H9 (cell line): ENCODE data around the gene PDIA2. TPM values are rescaled to one million over a fixed set of nuclear protein-coding genes. Genes with fewer than 3 reads are reported as not detected.

Experiments
- DNase-seq: peaks from one replicate; pipeline ENCODE4 v3.0.0-alpha.2; 2017
- H2AFZ ChIP-seq: one replicate; pipeline ENCODE4 v1.6.1; 2013; ENCODE audit warnings: mild to moderate bottlenecking, low read length, control low read depth, moderate library complexity
- H2AK5ac ChIP-seq: 2 replicates; pipeline ENCODE4 v1.6.1; 2013; ENCODE audit warnings: low read length, control low read depth, mixed read lengths; ENCODE audit not compliant: insufficient read length
- H2BK120ac ChIP-seq: one replicate; pipeline ENCODE4 v1.6.1; 2013; ENCODE audit warnings: low read depth, mild to moderate bottlenecking, low read length, control low read depth, inconsistent platforms; ENCODE audit not compliant: poor library complexity, severe bottlenecking
- H2BK12ac ChIP-seq: 2 replicates; pipeline ENCODE4 v1.6.1; 2013; ENCODE audit warnings: low read length, control low read depth, mixed read lengths, low read depth; ENCODE audit not compliant: insufficient read length
- H2BK15ac ChIP-seq: 2 replicates; pipeline ENCODE4 v1.6.1; 2013; ENCODE audit warnings: low read depth, low read length, control low read depth
- H2BK20ac ChIP-seq: one replicate; pipeline ENCODE4 v1.6.1; 2013; ENCODE audit warnings: low read depth, mild to moderate bottlenecking, low read length, control low read depth, inconsistent platforms; ENCODE audit not compliant: poor library complexity, severe bottlenecking
- H2BK5ac ChIP-seq: 2 replicates; pipeline ENCODE4 v1.6.1; 2013; ENCODE audit warnings: low read length, control low read depth, mixed read lengths; ENCODE audit not compliant: insufficient read length
- H3K14ac ChIP-seq: 2 replicates; pipeline ENCODE4 v1.6.1; 2013; ENCODE audit warnings: low read length, control low read depth; ENCODE audit not compliant: insufficient read depth
- H3K18ac ChIP-seq: 2 replicates; pipeline ENCODE4 v1.6.1; 2013; ENCODE audit warnings: low read depth, mild to moderate bottlenecking, mixed read lengths, low read length, control low read depth; ENCODE audit not compliant: insufficient read length
- H3K23ac ChIP-seq: 2 replicates; pipeline ENCODE4 v1.6.1; 2013; ENCODE audit warnings: low read length, control low read depth, mixed read lengths, low read depth; ENCODE audit not compliant: insufficient read length
- H3K23me2 ChIP-seq: 2 replicates; pipeline ENCODE4 v1.6.1; 2013; ENCODE audit warnings: low read depth, mild to moderate bottlenecking, mixed read lengths, low read length, control low read depth; ENCODE audit not compliant: insufficient read length, poor library complexity, severe bottlenecking
- H3K27ac ChIP-seq: 2 replicates; pipeline ENCODE4 v1.5.1; 2013; ENCODE audit warnings: low read length, control low read depth, mixed read lengths, low read depth; ENCODE audit not compliant: insufficient read length
- H3K27me3 ChIP-seq: 2 replicates; pipeline ENCODE4 v1.6.1; 2013; ENCODE audit warnings: low read length, control low read depth, inconsistent platforms; ENCODE audit not compliant: insufficient read depth
- H3K4ac ChIP-seq: 2 replicates; pipeline ENCODE4 v1.6.1; 2013; ENCODE audit warnings: low read depth, mild to moderate bottlenecking, control low read depth, inconsistent platforms, low read length, moderate library complexity
- H3K4me1 ChIP-seq: 2 replicates; pipeline ENCODE4 v1.6.1; 2013; ENCODE audit warnings: low read length, control low read depth, inconsistent platforms; ENCODE audit not compliant: insufficient read depth
- H3K4me2 ChIP-seq: 2 replicates; pipeline ENCODE4 v1.6.1; 2013; ENCODE audit warnings: low read length, control low read depth, mixed read lengths; ENCODE audit not compliant: insufficient read length, insufficient read depth
- H3K56ac ChIP-seq: 2 replicates; pipeline ENCODE4 v1.6.1; 2013; ENCODE audit warnings: low read depth, mild to moderate bottlenecking, mixed read lengths, low read length, control low read depth; ENCODE audit not compliant: insufficient read length
- H3K79me1 ChIP-seq: 2 replicates; pipeline ENCODE4 v1.6.1; 2013; ENCODE audit warnings: low read depth, mild to moderate bottlenecking, moderate library complexity, low read length, control low read depth, inconsistent platforms; ENCODE audit not compliant: insufficient read depth, poor library complexity, severe bottlenecking
- H3K79me2 ChIP-seq: 2 replicates; pipeline ENCODE4 v1.6.1; 2013; ENCODE audit warnings: low read length, control low read depth, inconsistent platforms; ENCODE audit not compliant: insufficient read depth
- H3K9ac ChIP-seq: 2 replicates; pipeline ENCODE4 v1.6.1; 2013; ENCODE audit warnings: low read length, control low read depth, mixed read lengths; ENCODE audit not compliant: insufficient read length; ENCODE audit errors: extremely low read depth
- H3K9me3 ChIP-seq: one replicate; pipeline ENCODE4 v1.6.1; 2013; ENCODE audit warnings: low read depth, low read length, inconsistent platforms; ENCODE audit not compliant: control insufficient read depth
- H3T11ph ChIP-seq: one replicate; pipeline ENCODE4 v1.6.1; 2013; ENCODE audit warnings: mild to moderate bottlenecking, low read length, control low read depth, inconsistent platforms
- H4K20me1 ChIP-seq: one replicate; pipeline ENCODE4 v1.6.1; 2013; ENCODE audit not compliant: control insufficient read depth, insufficient read length, insufficient read depth
- H4K5ac ChIP-seq: 2 replicates; pipeline ENCODE4 v1.6.1; 2013; ENCODE audit warnings: low read depth, mild to moderate bottlenecking, mixed read lengths, low read length, control low read depth; ENCODE audit not compliant: insufficient read length
- H4K8ac ChIP-seq: replicated peaks from 2 replicates; pipeline ENCODE4 v1.6.1; 2013; ENCODE audit warnings: low read length, control low read depth, mixed read lengths, low read depth; ENCODE audit not compliant: insufficient read length
- H4K91ac ChIP-seq: 2 replicates; pipeline ENCODE4 v1.6.1; 2013; ENCODE audit warnings: low read depth, mild to moderate bottlenecking, moderate library complexity, mixed read lengths, low read length, control low read depth; ENCODE audit not compliant: insufficient read length
- H3K27ac Mint-ChIP-seq, 3 experiments: 2 replicates in 2 of 3; 3 replicates in 1 of 3; pipeline ENCODE4 v1.8.0; 2020 to 2021; ENCODE audit warnings: mixed read lengths in 3 of 3, mild to moderate bottlenecking in 1 of 3, moderate library complexity in 1 of 3
- H3K27me3 Mint-ChIP-seq: 2 replicates; pipeline ENCODE4 v1.8.0; 2021; ENCODE audit warnings: low read depth, mild to moderate bottlenecking, moderate library complexity, mixed read lengths
- H3K36me3 Mint-ChIP-seq, 3 experiments: 2 replicates in 2 of 3; 3 replicates in 1 of 3; pipeline ENCODE4 v1.8.0; 2020 to 2021; ENCODE audit warnings: low read depth in 3 of 3, mixed read lengths in 3 of 3; ENCODE audit not compliant: insufficient read depth in 1 of 3
- H3K4me1 Mint-ChIP-seq, 2 experiments: 2 replicates each; pipeline ENCODE4 v1.8.0; 2020; ENCODE audit warnings: mixed read lengths in 2 of 2
- H3K4me3 Mint-ChIP-seq, 2 experiments: 2 replicates in 1 of 2; 3 replicates in 1 of 2; pipeline ENCODE4 v1.8.0; 2020 to 2021; ENCODE audit warnings: mild to moderate bottlenecking in 2 of 2, mixed read lengths in 2 of 2, moderate library complexity in 1 of 2
- H3K9me3 Mint-ChIP-seq, 2 experiments: 2 replicates in 1 of 2; 3 replicates in 1 of 2; pipeline ENCODE4 v1.8.0; 2020; ENCODE audit warnings: mild to moderate bottlenecking in 2 of 2, mixed read lengths in 2 of 2, moderate library complexity in 1 of 2
- WGBS: extraction: QIAGEN DNeasy Blood & Tissue Kit; methylation state at CpG from one replicate; pipeline ENCODE4 v1.1.7; 2013; ENCODE audit warnings: missing lambda C conversion rate, low lambda C conversion rate, mixed read lengths; ENCODE audit not compliant: insufficient read length; ENCODE audit errors: extremely low coverage; 5-methylcytosine and 5-hydroxymethylcytosine counted together
- total RNA-seq: library from RNA; stranded (reverse); gene quantifications from 2 replicates; pipeline ENCODE4 v1.2.1, GENCODE V29; 2021
- TF ChIP-seq, protein P1 (sequence below): fragments of 200-600 bp; sonication (generic); conservative IDR thresholded peaks from 3 replicates; pipeline ENCODE4 v1.8.0; 2021; ENCODE audit warnings: antibody characterized with exemption, mild to moderate bottlenecking

PDIA2 gene
- total RNA-seq, 1 experiment from 2014 or later, result 1.4 TPM

DNA sequence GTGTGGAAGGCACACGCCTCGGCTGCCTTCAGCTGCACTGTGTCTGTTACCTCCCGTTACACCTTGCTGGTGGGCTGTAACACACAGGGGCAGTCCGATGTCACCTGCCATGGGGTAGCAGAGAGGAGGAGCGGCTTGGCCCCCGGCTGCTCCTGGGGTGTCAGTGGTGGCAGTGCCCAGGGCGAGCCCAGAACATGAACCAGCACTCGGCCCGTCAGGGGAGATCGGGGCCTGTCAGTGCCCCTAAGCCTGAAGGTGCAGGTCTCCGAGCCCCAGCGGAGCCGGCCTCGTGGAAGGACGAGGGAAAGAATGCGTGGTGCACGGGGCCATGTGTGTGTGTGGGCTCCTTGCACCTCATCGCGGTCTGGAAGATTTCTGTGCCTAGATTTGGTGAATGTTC is 22.6 kb upstream of the PDIA2 start:
- H3K14ac ChIP-seq, result no peak overlapping the region
- WGBS, result no CpG with 5 or more reads among the region's 19 CpGs
- no peak overlapping the region for H4K5ac ChIP-seq
- no peak overlapping the region for H2BK20ac ChIP-seq
- H4K91ac ChIP-seq, result no peak overlapping the region
- H2AK5ac ChIP-seq, result no peak overlapping the region
- Mint-ChIP-seq H3K4me3 (no peak overlapping the region; a peak in 1 of 5 replicates), H3K27me3 (no peaks in the 10 kb centered on the region), H3K36me3 (peaks cover 17 to 58% (median 35%) of the 10 kb centered on the region in 3 experiments; a peak in 6 of 7 replicates), H3K9me3 (no peaks in the 10 kb centered on the region), H3K27ac (no peak overlapping the region), H3K4me1 (no peaks in the 10 kb centered on the region; a peak in 1 of 4 replicates)
- H3K9me3 ChIP-seq, result no peaks in the 10 kb centered on the region
- H3T11ph ChIP-seq, result no peak overlapping the region
- H3K23ac ChIP-seq, result no peak overlapping the region
- H4K8ac ChIP-seq, result no peak overlapping the region
- no peak overlapping the region for H2BK5ac ChIP-seq
- H3K18ac ChIP-seq, result no peak overlapping the region
- H3K9ac ChIP-seq, result no peak overlapping the region
- no peaks in the 10 kb centered on the region for H3K4me1 ChIP-seq
- no peak overlapping the region for H2AFZ ChIP-seq
- H3K56ac ChIP-seq, result no peak overlapping the region
- H3K23me2 ChIP-seq, result no peaks in the 10 kb centered on the region
- H3K27me3 ChIP-seq, result no peaks in the 10 kb centered on the region
- no peak overlapping the region for H2BK12ac ChIP-seq
- DNase-seq, result no peak
- no peak overlapping the region for H2BK15ac ChIP-seq
- H3K27ac ChIP-seq, result no peak overlapping the region
- no peaks in the 10 kb centered on the region for H3K79me1 ChIP-seq
- H3K4ac ChIP-seq, result no peak overlapping the region
- no peak overlapping the region for H2BK120ac ChIP-seq
- TF ChIP-seq, protein P1, sequence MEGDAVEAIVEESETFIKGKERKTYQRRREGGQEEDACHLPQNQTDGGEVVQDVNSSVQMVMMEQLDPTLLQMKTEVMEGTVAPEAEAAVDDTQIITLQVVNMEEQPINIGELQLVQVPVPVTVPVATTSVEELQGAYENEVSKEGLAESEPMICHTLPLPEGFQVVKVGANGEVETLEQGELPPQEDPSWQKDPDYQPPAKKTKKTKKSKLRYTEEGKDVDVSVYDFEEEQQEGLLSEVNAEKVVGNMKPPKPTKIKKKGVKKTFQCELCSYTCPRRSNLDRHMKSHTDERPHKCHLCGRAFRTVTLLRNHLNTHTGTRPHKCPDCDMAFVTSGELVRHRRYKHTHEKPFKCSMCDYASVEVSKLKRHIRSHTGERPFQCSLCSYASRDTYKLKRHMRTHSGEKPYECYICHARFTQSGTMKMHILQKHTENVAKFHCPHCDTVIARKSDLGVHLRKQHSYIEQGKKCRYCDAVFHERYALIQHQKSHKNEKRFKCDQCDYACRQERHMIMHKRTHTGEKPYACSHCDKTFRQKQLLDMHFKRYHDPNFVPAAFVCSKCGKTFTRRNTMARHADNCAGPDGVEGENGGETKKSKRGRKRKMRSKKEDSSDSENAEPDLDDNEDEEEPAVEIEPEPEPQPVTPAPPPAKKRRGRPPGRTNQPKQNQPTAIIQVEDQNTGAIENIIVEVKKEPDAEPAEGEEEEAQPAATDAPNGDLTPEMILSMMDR, result no peak
- no peak overlapping the region for H3K4me2 ChIP-seq
- no peaks in the 10 kb centered on the region for H3K79me2 ChIP-seq
- H4K20me1 ChIP-seq, result no peaks in the 10 kb centered on the region
